ENCODE measurements around the gene NLGN1. TPM values are rescaled to one million over a fixed set of nuclear protein-coding genes. Genes with fewer than 3 reads are reported as not detected.

NLGN1 gene
- total and polyA plus RNA-seq, 2 of the 8 experiments (the other 6 are each of a cell fraction or from before 2014, with no cell fraction given), result 7.8 to 14.8 TPM

DNA sequence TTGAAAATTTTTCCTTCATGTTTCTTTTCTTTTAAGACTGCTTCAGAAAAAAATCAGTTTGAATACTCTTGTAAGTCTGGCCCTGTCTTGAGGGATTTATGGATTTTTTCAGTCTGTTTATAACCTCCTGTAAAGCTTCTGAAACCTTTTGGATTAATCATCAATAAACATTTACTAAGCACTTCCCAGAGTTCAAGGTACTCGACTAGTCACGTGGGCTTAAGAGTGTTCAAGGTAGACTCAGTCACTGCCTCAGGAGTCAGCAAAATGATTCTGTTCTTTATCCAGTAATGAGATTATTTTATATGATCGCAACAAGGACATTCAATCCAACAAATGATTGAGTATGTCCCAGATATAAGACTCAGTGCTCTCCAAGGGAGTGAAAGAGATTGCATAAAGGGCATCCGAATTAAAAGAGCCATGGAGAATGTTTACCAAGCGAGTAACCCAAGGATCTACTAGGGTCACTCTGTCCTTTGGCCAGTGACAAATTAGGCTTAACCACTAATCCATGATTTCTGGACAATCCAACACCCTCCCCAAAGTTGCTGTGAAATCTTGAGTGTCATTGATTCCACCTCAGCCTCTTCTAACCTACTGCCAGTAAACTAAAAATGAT, 735.0 kb downstream of the NLGN1 start:
- CTCF ChIA-PET (ENCODE audit: partially characterized antibody), result interaction anchor here (0.7 kb wide), 1 partner anchor 124 kb away, joined by 3 read pairs; no protein-coding TSS in a partner anchor
- WGBS, 2 experiments (ENCODE audit: extremely low coverage in 1 of 2, insufficient coverage in 1 of 2, insufficient read length in 1 of 2, insufficient replicate concordance in 2 of 2, low coverage in 1 of 2, low lambda C conversion rate in 2 of 2, missing lambda C conversion rate in 1 of 2), result 93% methylated on average over 5 of the region's 5 CpGs; no CpG with 5 or more reads in 1 of the 2 experiments
- H2BK20ac ChIP-seq (ENCODE audit: low read length), result no peak overlapping the region
- TF ChIP-seq KDM5A (IDR thresholded peaks at IDR 0.05; ENCODE audit: low read length), result no peak
- no peak for TF ChIP-seq BCL11A (IDR thresholded peaks at IDR 0.05; ENCODE audit: low read depth in 2 of 2, low read length in 2 of 2)
- TF ChIP-seq TAF7 (optimal IDR thresholded peaks at IDR 0.05; ENCODE audit: borderline replicate concordance, low read depth, low read length), result no peak
- no peak for TF ChIP-seq ASH2L (IDR thresholded peaks at IDR 0.05; ENCODE audit: low read length)
- TF ChIP-seq FOSL1 (IDR thresholded peaks at IDR 0.05; ENCODE audit: insufficient read depth, low read depth, low read length), result no peak
- TF ChIP-seq SP1 (IDR thresholded peaks at IDR 0.05; ENCODE audit: low read depth, low read length), result no peak
- TF ChIP-seq GTF2F1 (IDR thresholded peaks at IDR 0.05; ENCODE audit: borderline replicate concordance, low read depth, low read length), result no peak
- no peak for TF ChIP-seq SIX5 (IDR thresholded peaks at IDR 0.05; ENCODE audit: low read depth, low read length)
- TF ChIP-seq TBP (IDR thresholded peaks at IDR 0.05; ENCODE audit: low read depth, low read length), result no peak
- TF ChIP-seq SRF (IDR thresholded peaks at IDR 0.05; ENCODE audit: low read depth, low read length), result no peak
- TF ChIP-seq TAF1 (IDR thresholded peaks at IDR 0.05; ENCODE audit: low read depth, low read length), result no peak
- no peak for TF ChIP-seq YY1 (IDR thresholded peaks at IDR 0.05; ENCODE audit: low read depth, low read length)
- TF ChIP-seq RNF2 (IDR thresholded peaks at IDR 0.05; ENCODE audit: borderline replicate concordance, low read depth, low read length, missing control alignments, poor library complexity, severe bottlenecking), result no peak
- no peak for TF ChIP-seq HDAC2 (IDR thresholded peaks at IDR 0.05; ENCODE audit: borderline replicate concordance in 1 of 2, low read depth in 2 of 2, low read length in 2 of 2)

More for the DNA sequence above, 735.0 kb downstream of the NLGN1 start:
- H3K4me2 ChIP-seq (ENCODE audit: insufficient read depth in 1 of 2, low read depth in 2 of 2, low read length in 2 of 2), result no peak overlapping the region
- H3K36me3 ChIP-seq (ENCODE audit: control insufficient read depth in 2 of 4, insufficient read depth in 4 of 4, low read length in 3 of 4), result no peaks in the 10 kb centered on the region
- no peak overlapping the region for H2AK5ac ChIP-seq (ENCODE audit: low read depth, low read length)
- no peak overlapping the region for H4K8ac ChIP-seq (ENCODE audit: extremely low read depth, insufficient read depth, low read length)
- no peak overlapping the region; the same call in 1 of the 2 replicates for H2BK12ac ChIP-seq (ENCODE audit: low read depth, low read length)
- H3K18ac ChIP-seq (ENCODE audit: extremely low read depth, low read length), result no peak overlapping the region
- H3K23ac ChIP-seq (ENCODE audit: insufficient read length), result no peak overlapping the region
- H3K9me3 ChIP-seq (ENCODE audit: insufficient read depth in 2 of 2, low read depth in 1 of 2, low read length in 1 of 2), result no peaks in the 10 kb centered on the region
- H3K9ac ChIP-seq (replicated peaks in 1 of 4; ENCODE audit: extremely low read depth in 1 of 4, low read depth in 3 of 4, low read length in 3 of 4), result no peak overlapping the region
- H3K79me1 ChIP-seq (ENCODE audit: low read depth, low read length), result no peaks in the 10 kb centered on the region
- H4K5ac ChIP-seq (ENCODE audit: insufficient read length, low read depth, low read length), result no peak overlapping the region
- H3K27ac ChIP-seq (ENCODE audit: low read depth, low read length), result no peak overlapping the region
- H3K14ac ChIP-seq (ENCODE audit: insufficient read length), result no peak overlapping the region
- DNase-seq (ENCODE audit: low read depth in 1 of 2, low spot score in 2 of 2) (no peak), FAIRE-seq (no peak)
- H3K56ac ChIP-seq (replicated peaks; ENCODE audit: insufficient read length, low read depth, low read length), result no peak overlapping the region
- no peak overlapping the region for H3K4ac ChIP-seq (replicated peaks; ENCODE audit: insufficient read length, low read depth, low read length)
- no peak overlapping the region for H2BK5ac ChIP-seq (ENCODE audit: low read depth, low read length)
- H3K4me1 ChIP-seq (replicated peaks in 1 of 4; ENCODE audit: control insufficient read depth in 3 of 4, insufficient read depth in 4 of 4, low read length in 3 of 4), result no peaks in the 10 kb centered on the region
- no peaks in the 10 kb centered on the region for H3K27me3 ChIP-seq (replicated peaks in 1 of 4; ENCODE audit: control insufficient read depth in 3 of 4, extremely low read depth in 1 of 4, insufficient read depth in 3 of 4, low read length in 3 of 4)
- no peaks in the 10 kb centered on the region for H4K20me1 ChIP-seq (replicated peaks in 1 of 2; ENCODE audit: control insufficient read depth in 1 of 2, insufficient read depth in 2 of 2, low read length in 2 of 2)
- H2AFZ ChIP-seq (ENCODE audit: low read length), result no peak overlapping the region
- H3K23me2 ChIP-seq (ENCODE audit: low read depth, low read length), result no peaks in the 10 kb centered on the region; the same call in 1 of the 2 replicates
- no peaks in the 10 kb centered on the region for H3K79me2 ChIP-seq (ENCODE audit: control insufficient read depth in 1 of 2, insufficient read depth in 2 of 2, low read length in 2 of 2)
- POLR2A ChIA-PET (ENCODE audit: partially characterized antibody), result no interaction called here
- no peak overlapping the region for H2BK15ac ChIP-seq (ENCODE audit: low read length)
- no peak overlapping the region for H3K4me3 ChIP-seq (ENCODE audit: extremely low read depth in 1 of 4, insufficient read depth in 2 of 4, low read depth in 3 of 4, low read length in 4 of 4)
- H2BK120ac ChIP-seq (replicated peaks; ENCODE audit: low read depth, low read length), result no peak overlapping the region
- no peak overlapping the region for H4K91ac ChIP-seq (replicated peaks; ENCODE audit: insufficient read length, low read length)
